GM19455 (cell line): Measurements from ENCODE around the gene C2orf68.
"Not testable (repeated sequence)": the region's sequence is repeated elsewhere in the genome, so short reads cannot be mapped to it uniquely, and the experiment has no call there.

ENCODE experiments used
- ATAC-seq: cut with Tn5 transposase; IDR thresholded peaks from one replicate; pipeline ENCODE4 v1.9.1; 2021; ENCODE audit not compliant: unreplicated experiment

The C2orf68 gene, protein sequence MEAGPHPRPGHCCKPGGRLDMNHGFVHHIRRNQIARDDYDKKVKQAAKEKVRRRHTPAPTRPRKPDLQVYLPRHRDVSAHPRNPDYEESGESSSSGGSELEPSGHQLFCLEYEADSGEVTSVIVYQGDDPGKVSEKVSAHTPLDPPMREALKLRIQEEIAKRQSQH

DNA sequence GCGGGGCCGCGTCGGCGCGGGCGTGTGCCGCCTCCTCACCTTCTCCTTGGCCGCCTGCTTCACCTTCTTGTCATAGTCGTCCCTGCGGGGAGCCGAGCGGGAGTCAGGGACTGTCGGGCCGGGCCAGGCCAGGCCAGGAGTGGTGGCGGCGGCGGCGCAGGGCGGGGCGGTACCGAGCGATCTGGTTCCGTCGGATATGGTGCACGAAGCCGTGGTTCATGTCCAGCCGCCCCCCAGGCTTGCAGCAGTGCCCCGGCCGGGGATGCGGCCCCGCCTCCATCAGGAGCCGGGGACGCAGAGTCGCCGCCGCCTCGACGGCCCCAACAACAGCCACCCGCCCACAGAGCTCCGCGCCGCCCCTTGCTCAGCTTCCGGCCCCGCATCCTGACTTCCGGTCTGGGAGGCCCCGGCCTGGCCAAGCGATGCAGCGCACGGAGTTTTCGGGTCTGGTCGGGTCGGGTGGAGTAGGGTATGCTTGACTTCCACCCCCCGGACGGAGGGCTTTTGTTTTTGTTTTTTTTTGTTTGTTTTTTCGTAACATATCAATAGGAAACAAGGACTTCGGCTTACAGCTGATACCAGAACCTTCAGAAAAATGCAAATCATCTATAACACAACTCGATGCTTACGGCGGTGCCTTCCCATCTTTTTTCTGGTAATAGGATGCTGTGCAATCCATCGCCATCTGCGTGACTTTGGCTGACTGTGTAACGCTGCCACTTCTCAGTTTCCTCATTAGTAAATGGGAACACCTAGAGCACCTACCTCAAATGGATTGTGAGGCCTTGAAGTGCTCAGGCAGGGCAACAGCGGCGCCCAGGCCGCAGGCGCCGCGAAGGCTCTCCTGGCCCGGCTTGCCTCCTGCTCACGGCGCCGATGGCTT, at the start of gene C2orf68:
Gene C2orf68 (minus strand): TSS at position 362 of the 883 bp plus-strand sequence. CDS start 82 bp downstream, at position 280.
- ATAC-seq: peak; percentile 68

DNA sequence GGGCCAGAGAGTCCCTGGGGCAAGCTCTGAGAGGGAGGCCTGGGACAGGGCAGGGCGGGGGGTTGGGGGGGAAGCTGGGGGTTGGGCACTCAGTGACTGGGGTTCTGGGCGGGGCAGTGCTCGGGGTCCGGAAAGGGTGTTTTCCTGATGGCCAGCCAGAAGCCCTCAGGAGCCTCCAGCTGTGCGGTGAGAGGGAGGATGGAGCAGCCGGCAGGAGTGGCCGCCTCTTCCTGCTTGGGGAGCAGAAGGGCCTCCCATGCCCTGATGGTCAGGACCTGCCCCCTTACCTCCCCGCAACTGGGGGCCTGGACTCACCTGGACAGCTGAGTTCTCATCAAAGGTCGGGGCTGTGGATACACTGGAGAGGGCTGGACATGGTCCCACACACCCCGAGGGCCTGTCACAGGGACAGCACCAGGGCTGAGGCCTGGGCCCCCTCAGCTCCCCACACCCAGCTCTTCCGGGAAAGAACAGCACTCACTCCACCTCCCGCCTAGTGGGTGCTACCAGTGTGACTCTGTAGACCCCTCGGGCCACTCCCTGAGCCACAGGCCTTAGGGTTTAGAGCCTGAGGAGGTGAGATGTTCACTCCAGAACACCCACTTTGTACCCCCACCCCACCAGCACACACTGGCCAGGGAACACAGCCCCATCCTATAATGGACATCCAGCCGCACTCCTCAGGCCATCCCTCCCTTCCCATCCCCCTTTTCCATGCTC, 49.4 kb upstream of the C2orf68 start:
- ATAC-seq: no peak

DNA sequence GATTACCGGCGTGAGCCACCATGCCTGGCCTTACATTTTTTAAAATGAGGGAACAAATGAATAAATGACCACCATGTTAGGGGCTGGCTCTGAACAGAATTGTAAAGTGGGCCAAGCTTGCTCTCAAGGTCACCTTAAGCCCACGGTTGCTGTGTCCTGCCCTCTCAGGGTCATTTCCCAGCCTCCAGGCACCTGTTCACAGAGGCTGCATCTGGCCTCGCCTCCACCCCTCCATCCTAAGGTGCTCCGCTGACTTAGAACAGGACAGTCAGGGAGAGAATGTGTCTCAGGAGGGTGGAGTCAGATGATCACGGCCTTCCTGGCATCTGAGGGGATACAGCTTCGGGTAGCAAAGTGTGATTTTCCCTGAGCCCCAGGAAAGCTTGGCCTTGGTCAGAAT, 48.9 kb upstream of the C2orf68 start:
- ATAC-seq: no peak

DNA sequence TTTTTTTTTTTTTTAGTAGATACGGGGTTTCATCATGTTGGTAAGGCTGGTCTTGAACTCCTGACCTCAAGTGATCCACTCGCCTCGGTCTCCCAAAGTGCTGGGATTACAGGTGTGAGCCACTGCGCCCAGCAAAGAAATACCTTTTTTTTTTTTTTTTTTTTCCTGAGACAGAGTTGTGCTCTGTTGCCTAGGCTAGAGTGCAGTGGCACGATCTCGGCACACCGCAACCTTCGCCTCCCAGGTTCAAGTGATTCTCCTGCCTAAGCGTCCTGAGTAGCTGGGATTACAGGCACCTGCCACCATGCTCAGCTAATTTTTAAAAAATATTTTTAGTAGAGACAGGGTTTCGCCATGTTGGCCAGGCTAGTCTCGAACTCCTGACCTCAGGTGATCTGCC, 48.4 kb upstream of the C2orf68 start:
- not testable (repeated sequence) for ATAC-seq

DNA sequence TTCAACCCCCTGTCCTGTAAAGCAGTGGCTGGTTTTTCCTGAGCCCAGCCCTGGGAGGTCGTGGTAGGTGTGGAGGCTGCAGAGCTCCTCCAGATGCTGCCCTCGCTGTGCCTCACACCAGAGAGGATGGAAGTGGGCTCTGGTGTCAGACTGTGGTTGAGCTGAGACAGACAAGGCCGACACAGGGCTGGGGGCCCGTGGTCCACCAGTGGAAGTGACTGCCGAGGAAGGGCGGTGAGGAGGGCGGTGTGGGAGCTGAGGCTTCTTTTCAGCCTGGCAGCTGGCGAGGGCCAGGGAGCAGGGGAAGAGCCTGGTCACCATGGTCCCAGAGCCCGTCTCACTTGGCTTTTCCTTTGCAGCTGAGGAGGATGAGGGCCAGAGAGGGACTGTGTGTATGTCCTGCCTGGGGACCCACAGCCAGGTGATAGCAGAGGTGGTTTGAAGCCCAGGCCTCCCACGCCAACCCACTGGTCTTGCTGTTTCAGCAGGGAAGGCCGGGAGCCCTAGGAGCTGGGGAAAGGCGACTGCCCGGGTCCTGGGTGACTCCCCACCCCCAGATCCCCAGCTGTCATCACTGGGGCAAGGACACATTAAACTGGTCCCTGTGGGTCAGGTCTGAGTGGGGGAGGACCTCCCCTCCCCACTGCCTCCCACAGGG, 47.6 kb upstream of the C2orf68 start:
- ATAC-seq: no peak

DNA sequence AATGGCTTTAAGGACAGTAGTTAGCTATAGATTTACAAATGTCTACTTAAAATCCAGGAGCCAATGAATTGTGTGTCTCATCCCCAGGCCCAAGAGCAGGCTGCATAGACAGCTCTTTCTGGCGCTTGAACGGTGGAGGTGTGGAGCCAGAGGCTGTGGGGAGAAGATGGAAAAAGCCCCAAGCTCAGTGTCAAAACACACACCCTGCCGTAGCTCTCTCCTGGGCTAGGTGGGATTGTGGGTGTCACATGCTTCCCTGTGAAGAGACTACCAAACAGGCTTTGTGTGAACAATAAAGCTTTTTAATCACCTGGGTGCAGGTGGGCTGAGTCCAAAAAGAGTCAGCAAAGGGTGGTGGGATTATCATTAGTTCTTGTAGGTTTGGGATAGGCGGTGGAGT, 45.5 kb upstream of the C2orf68 start:
- not testable (repeated sequence) for ATAC-seq

DNA sequence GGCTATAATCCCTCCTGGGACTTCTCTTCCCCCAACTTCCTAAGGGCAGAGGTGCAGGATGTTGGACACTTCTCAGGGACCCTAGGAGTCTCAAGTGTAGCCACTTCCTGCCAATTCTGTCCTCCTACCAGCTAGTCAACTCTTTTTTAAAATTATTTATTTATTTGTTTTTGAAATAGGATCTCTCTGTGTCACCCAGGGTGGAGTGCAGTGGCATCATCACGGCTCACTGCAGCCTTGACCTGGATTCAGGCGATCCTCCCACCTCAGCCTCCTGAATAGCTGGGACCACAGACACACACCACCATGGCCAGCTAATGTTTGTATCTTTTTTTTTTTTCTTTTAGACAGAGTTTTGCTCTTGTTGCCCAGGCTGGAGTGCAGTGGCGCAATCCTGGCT, 44.6 kb upstream of the C2orf68 start:
- ATAC-seq: no peak

DNA sequence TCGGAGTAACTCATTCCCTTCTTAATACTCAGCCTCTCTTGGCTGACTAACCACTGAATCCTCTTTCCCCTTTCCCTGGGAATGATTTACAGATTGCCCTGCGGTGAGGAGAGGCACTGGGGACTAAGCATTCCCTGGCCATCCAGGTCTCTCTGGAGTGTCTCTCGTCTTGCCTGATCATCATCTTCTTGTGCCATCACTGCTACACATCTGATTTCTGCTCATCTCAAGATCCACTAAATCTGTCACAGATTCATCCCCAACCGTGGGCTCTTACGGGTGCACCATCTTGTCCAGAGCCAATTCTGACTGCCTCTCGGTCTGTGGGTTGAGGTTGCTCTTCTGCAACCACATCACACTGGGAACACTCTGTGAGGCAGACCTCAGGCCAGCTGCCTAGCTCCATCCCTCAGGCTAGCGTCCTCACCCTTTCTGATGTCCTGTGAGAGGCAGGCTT, 44.1 kb upstream of the C2orf68 start:
- ATAC-seq: no peak

DNA sequence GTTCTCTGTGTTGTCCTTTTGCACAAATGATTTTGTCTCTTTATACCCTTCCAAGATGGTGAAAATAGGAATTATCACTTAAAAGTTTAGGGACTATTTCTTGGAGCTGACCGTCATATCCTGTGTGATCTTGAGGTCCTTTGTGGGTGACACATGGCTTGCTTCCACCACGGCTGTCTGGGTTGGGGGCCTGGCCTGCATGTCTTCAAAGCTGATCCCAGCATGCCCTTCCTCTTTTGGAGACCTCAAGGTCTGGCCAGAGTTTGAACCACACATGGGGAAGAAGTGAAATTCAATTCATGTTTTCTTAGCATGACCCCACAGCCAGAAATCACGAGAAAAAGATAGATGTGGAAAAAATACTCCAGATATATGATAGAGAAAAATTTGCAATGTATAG, 42.1 kb upstream of the C2orf68 start:
- no peak for ATAC-seq

DNA sequence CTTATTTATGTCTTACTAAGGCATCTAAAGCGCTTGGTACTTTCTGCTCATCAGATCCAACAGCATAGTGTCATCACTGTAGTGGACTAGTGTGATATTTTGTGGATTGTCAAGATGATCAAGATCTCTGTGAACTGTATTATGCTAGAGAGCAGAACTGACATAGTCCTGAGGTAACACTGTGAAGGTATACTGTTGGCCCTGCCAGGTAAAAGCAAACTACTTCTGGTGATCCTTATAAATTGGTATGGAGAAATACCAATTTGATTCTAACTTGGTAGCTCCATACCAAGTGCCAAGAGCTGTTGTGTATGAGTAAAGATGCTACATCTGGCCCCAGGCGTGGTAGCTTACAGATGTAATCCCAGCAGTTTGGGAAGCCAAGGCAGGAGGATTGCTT, 40.2 kb upstream of the C2orf68 start:
- ATAC-seq: no peak

DNA sequence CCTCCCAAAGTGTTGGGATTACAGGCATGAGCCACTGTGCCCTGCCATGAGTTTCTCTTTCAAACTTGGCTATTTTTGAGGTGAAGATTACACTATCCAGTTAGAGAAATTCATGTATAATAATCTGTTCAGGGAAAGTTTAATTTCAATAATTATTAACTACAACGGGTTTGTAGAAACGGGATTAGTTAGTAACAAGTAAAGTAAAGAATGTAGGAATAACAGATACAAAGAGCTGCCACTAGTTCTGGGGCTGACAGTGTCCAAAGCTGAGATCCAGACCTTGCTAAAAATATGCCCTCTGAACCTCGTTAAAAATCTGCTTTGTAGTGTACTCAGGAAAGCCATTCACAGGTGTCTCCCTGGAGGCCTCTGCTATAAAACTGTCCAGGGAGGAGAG, 39.2 kb upstream of the C2orf68 start:
- ATAC-seq: no peak

DNA sequence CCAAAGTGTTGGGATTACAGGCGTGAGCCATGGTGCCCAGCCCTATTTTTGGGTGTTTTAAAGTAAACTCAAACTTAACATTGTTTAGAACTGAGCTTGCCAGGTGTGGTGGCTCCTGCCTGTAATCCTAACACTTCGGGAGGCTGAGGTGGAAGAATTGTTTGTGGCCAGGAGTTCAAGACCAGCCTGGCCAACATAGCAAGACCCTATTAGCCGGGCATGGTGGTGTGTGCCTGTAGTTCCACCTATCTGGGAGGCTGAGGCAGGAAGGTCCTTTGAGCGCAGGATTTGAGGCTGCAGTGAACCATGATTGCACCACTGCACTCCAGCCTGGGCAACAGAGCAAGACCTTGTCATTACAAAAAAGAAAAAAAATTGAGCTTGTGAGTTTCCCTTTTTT, 38.6 kb upstream of the C2orf68 start:
- ATAC-seq: no peak

DNA sequence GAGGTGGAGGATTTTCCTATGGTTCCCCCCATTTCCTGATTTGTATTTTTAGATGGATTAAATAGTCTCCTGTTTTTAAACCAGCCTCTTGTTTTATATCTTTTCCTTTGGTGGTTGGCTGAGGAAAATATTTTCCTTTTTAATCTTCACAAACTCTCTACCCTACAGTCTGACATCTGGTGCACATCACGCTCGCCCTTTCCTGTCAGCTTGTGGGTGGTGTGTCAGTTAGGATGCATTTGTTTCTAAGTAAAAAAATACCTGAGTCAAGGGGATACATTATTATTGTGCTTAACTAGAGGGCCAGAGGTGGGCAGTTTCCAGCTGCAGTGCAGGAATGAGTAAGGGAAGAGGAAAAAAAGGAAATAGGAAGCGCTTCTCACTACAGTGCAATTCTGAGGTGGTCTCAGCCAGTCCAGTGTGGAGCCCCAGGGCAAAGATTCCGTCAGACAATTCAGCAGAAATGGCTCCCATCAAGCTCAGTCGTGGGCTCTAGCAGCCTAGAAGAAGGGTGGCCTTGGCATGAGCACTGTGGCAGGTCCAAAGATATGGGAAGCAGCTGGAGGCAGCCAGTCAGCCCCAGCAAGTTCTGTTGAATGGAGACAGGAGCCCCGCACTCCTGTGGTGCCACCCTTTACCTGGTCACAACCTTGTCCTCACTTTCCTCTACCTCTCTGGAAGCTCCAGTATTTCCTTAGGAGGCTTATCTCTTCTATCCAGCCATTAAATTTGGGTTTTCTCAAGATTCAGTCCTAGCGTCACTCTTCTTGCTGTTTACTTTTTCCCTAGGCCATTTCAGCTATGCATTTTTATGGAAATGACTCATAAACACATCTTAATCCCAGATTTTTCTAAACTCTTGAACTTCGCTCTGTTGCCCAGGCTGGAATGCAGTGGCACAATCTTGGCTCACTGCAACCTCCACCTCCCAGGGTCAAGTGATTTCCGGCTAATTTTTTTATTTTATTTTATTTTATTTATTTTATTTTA, 37.6 kb upstream of the C2orf68 start:
- no peak for ATAC-seq

DNA sequence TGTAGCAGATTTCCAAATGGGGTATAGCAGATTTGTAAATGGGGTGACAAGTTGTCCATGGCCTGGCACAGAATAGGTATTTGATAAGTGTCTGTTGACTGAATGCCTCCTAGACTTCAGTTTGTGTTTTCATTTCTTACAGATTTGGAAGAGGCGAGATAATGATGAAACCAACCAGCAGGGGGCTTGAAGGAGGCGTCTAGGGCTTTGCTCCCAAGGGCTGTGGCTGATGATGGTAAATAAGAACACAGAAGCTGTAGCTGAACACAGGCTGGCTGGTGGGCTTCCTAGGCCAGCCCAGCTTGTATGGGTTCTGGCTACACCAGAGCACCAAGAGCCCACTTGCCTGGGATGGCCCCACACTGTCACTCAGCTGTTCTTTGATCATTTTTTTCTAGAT, 36.8 kb upstream of the C2orf68 start:
- ATAC-seq: no peak

DNA sequence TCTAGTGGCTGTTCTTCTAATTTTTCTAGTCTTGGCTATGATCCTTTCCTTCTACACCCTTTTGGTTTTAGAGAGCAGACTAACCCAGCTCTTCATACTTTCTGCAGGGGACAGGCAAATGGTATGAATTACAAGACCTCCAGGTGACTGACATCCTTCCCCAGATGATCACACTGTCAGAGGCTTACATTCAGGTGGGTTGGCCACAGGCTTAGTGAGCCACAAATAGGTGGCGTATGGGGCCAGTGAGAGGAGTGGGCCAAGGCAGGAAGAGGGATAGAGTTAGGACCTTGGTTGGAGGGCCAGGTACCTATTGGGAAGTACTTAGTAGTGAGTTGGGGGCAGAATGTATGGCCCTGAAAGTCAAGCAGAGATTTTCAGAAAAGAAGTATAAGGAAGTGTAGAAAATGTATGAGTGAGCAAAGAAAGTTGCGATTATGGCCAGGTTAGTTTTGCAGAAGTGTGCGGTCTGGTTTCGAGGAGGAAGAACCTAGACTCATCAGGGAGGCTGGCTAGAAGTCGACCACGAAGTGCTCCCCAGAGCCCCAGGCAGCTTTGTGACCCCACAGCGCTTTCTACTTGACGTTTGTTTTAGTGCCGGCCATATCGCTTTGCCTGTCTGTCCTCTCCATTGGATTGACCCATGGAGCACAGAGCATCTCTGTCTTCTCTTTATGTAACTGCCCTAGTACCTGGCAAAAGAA, 36.1 kb upstream of the C2orf68 start:
- peak; percentile 57 for ATAC-seq

DNA sequence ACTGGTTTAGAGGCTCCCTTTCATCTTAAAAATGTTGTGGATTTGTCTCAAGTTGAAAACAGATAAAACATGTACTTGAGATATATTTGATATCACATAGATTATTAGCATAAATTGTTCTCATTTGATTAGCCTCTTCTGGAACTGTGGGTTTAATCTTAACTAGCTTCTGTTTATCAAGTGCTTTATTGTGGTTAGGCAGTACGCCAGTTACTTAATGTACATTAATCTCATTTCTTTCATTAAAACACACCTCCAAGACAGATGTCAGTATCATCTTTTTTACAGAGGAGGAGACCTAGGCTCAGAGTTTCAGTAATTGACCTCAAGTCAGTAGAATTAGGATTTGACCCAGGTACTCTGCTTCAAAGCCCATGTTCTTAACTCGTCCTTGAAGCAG, 34.3 kb upstream of the C2orf68 start:
- ATAC-seq: no peak

DNA sequence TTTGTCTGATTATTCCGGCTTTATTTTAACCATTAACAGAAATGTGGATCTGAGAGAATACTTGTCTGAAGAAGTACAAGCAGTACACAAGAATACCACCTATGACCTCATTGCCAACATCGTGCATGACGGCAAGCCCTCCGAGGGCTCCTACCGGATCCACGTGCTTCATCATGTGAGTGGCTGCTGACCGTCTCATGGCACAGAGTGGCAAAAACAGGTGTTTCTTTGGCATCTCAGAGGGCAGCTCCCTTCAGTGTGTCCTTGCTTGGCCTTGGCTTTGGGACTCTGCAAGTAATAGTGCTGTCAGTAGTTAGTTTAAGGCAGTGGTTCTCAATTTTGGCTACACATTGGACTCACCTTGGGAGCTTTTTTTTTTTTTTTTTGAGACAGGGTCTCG, 33.0 kb upstream of the C2orf68 start:
- no peak for ATAC-seq

DNA sequence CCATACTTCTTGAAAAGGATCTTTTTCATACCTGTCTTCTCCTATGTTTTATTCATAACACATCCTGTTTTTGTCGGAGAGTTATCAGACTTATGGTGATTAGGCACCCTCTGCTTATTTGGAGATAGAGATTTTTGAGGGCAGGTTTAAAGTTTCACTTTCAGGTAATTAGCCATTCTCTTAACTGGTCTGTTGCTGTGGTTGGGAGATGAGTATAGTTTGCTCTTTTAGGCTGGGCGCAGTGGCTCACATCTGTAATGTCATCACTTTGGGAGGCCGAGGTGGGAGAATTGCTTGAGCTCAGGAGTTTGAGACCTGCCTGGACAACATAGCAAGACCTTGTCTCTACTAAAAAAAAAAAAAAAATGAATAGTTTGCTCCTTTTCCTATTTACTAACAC, 30.9 kb upstream of the C2orf68 start:
- ATAC-seq: no peak

DNA sequence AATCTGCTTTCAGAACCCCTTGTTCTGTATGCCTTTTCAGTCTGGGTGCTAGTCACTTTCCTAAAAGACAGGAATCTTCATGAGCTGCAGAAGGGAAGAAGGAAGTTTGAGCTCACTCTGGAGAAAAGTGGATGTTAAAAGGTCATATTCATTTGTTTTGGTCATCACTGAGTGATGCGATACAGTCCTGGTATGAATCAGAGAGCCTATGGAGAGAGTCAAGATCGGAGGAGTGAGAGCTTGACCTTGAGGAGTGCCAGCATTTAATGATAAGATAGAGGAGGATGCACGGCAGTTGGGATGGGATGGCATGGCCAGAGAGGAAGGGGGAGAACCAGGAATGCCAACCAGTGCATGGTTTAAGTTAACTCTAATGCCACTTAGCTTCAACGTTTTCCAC, 23.8 kb upstream of the C2orf68 start:
- ATAC-seq: no peak

DNA sequence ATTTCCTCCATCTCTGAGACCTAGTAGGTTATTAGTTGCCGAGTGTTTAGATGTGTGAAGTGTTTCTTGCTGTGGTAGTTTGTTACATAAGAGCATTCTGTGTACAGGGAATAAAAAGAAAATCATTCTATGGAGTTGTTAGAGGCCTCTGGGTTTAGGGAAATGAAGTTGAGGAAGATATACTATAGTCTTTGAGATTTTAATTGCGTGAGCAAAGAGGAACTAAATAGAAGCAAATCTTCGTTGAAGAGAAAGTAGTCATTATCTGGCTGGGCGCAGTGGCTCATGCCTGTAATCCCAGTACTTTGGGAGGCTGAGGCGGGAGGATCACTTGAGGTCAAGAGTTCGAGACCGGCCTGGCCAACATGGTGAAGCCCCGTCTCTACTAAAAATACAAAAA, 23.1 kb upstream of the C2orf68 start:
- ATAC-seq: no peak
